Measurements from ENCODE around the gene SRSF10.
"Not testable (repeated sequence)": the region's sequence is repeated elsewhere in the genome, so short reads cannot be mapped to it uniquely, and the experiment has no call there.

The SRSF10 gene

DNA sequence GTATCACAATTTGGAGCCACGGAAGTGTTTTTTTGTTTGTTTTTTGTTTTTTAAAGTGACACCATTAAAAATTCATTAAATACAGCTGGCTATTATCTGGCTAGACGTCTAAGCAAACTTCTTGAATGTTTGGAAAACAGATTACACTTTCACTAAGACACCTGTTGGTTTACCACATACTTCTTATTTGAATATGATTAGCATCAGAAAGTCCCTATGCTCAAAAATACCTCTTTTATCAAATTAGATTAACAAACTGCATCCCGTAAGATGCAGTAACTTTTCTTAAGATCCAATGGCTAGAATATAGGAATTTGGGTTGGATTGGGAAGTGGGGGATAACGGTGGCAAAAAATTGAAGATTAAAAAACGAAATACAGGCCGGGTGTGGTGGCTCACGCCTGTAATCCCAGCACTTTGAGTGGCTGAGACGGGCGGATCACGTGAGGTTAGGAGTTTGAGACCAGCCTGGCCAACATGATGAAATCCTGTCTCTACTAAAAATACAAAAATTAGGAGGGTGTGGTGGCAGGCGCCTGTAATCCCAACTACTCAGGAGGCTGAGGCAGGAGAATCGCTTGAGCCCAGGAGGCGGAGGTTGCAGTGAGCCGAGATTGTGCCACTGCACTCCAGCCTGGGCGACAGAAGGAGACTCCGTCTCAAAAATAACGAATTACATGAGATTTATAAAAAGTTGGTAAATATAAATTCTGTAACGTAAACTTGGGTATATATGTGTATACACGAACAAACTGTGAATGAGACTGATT lies 21.9 kb downstream of the SRSF10 start:
- DNase-seq, result not testable (repeated sequence)

DNA sequence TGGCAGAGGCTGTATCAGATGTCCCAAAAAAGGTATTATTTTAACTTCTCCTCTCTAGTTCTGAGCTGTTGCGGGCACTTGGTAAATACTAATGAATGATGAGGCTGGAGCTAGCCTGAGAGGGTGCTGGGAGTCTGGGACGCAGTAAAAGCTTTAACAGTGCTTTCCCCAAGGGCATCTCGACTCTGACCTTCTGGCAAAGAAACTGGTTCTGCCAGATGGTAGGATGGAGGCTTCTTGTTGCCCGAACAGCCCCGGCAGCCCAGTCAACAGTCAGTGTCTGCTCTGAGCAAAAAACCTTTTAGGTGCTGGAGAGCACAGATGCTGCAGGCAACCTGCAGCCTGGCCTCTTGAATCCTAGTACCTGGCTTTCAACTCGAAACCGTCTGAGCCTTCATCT lies 23.0 kb downstream of the SRSF10 start:
- DNase-seq, result no peak

DNA sequence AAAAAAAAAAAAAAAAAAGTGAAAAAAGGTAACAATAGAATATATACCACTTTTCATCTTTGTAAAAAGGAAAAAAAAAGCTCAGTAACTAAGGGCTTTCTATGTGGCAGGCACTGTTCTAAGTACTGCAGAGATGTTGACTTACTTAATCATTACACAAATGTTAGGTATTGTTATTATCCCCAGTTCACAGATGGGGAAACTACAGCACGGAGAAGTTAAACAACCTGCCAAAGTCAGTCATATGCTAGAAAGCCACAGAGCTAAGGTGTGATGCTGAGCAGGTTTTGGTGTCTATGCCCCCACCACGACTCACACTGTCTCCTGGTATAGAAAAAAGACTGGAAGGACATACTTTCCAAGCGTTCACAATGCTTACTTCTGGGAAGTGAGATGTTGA lies 27.1 kb downstream of the SRSF10 start:
- no peak for DNase-seq

DNA sequence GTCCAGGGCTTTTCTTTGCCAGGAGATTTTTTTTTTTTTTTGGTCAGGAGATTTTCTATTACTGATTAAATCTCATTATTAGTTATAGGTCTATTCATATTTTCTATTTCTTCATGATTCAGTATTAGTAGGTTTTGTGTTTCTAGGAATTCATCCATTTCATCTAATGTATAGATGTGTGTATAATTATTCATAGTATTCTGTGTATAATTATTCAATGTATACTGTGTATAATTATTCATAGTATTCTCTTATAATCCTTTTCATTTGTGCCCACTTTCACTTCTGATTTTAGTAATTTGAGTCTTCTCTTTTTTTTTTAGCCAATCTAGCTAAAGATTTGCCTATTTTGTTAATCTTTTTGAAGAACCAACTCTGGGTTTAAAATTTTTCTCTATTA lies 32.8 kb downstream of the SRSF10 start:
- no peak for DNase-seq

DNA sequence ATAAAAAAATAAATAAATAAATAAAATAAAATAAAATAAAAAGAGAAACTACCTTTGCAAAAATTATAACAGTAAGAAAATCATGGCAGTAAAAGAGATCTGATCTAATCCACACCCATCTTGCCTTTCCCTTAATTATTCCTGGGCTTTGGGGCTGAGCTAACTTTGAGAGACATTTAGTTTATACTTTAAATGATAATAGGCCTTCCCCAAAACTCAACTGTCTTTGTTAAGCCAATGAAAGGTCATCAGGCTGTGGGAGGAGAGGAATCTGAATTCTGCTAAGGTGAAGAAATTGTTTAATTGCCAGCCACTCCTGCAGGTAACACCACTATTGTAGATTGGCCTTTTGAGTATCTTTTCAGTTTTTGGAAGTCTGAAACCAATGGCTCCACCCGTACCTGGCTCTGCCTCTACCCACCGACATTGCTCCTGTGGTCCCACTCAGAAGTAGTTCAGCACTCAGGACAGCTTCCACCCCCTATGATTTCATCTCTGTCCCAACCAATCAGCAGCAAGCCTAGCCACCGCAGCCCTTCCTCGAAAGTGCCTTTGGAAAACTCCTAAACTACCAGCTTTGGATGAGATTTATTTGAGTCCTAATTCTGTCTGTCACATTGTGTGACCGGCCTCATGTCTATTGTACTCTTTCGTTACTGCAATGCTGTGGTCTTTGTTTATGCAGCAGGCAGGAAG lies 43.5 kb downstream of the SRSF10 start:
- no peak for DNase-seq

DNA sequence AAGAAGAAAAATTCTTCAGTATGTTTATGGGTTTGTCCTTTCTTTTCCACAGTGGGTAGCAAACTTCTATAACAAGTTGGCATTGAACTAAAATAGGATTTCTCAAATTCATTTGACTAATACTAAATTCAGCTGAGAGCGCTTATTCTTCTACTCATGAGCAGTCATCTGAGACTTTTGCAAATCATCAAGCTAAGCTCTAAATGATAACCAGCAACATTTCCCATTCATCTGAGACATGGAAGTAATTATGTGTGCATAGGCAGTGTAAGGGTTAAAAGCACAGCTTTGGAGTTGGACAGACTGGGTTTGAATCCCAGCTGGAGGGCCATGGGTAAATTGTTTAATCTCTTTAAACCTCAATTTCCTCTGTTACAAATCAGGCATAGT lies 48.6 kb downstream of the SRSF10 start:
- no peak for DNase-seq

DNA sequence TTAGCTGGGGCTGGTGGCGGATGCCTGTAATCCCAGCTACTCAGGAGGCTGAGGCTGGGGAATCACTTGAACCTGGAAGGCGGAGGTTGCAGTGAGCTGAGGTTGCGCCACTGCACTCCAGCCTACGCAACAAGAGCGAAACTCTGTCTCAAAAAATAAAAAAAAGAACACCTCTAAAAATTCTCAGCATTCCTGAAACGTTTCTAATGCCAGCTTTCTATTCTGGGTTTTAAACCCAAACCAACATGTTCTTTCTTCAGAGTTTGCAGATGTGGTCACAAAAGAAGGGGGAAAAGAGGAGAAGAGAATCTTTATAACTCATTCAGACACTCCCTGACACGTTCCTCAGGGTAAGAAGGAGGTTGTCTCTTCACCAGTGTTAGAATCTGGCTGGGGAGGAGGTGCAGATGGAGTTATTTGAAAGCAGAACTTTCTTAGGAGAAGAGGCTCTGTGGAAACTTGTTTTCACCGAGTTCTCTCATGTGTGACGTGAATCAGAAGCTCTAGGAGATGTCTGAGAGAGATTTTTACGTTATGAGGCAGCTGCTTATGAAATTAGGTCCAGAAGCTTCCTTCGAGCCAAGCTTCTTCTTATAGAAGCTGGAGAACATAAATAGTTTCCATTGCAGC lies 49.2 kb downstream of the SRSF10 start:
- DNase-seq, result no peak

DNA sequence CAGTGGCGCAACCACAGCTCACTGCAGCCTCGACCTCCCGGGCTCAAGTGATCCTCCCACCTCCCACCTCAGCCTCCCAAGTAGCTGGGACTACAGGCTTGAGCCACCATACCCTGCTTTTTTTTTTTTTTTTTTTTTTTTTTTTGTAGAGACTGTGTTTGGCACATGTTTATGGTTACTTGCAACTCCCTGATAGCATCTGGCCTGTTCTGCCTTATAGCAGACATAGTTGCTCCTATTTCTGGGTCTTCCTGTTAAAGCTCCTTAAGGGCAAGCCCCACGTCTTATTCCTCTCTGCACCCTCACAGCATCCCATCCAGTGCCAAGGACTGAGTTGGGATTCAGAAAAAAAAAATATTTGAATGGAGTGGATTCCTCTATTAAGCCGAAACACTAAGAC lies 49.9 kb downstream of the SRSF10 start:
- DNase-seq, result no peak

DNA sequence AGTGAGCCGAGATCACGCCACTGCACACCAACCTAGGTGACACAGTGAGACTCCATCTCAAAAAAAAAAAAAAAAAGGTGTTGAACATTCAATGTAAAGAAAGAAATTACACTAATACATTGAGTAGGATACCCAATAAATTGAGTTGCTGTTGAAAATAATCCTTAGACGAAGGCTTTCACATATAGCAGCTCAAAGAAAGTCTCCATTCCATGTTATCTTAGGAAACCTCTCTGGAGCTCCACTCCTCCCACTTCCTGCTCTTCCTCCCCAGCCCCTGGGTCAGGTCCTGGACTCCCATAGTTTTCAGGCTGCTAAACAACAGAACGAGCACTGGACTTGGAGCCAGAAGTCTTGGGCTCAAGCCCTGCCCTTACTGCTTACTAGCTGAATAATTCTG lies 51.3 kb downstream of the SRSF10 start:
- DNase-seq, result no peak

DNA sequence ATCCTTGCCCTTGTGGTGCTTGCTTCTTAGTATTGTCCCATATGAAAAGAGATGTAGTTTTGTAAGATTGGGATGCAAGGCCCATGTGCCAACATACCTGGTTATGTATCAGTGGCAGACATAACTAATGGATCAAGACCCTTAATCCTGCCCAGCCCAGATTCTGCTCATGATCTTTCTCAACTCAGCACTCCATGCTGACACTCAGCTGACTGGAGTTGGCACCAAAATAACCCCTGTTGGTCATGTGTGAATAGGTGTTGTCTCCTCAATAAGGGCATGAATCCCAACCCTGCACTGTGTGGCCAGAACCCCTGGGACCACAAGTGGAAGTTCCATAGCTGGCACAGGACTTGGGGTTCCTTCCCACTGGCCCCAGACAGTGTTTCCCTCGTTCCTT lies 53.0 kb downstream of the SRSF10 start:
- no peak for DNase-seq

DNA sequence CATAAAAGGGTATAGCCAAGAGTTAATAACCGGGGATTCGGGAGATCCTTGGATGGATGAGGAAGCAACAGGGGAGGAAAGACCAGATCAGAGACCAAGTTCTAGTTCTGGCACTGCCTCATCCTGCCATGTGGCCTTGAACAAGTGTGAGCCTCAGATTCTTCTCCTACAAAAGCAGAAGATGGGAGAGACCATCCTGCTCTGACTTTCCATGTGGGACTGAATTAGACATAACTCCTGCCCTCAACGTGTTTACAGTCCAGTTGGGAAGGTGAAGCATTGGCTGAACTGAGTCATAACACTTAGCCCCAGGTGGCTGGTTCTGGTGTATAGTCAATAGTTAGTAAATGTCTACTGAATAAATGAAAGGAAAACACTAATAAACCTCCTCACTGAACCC lies 54.8 kb downstream of the SRSF10 start:
- DNase-seq, result no peak

DNA sequence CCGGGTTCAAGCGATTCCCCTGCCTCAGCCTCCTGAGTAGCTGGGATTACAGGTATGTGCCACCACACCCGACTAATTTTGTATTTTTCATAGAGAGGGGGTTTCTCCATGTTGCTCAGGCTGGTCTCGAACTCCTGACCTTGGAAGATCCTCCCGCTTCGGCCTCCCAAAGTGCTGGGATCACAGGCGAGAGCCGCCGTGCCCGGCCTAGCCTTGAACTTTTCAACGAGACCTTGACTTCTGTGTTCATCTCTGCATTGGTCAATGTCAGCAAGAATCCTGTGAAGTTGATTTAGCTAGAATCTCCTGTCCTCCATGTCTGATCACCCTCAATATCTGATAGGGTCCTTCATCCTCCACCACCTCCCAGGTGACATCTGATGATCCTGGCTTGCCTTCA lies 55.5 kb downstream of the SRSF10 start:
- no peak for DNase-seq

DNA sequence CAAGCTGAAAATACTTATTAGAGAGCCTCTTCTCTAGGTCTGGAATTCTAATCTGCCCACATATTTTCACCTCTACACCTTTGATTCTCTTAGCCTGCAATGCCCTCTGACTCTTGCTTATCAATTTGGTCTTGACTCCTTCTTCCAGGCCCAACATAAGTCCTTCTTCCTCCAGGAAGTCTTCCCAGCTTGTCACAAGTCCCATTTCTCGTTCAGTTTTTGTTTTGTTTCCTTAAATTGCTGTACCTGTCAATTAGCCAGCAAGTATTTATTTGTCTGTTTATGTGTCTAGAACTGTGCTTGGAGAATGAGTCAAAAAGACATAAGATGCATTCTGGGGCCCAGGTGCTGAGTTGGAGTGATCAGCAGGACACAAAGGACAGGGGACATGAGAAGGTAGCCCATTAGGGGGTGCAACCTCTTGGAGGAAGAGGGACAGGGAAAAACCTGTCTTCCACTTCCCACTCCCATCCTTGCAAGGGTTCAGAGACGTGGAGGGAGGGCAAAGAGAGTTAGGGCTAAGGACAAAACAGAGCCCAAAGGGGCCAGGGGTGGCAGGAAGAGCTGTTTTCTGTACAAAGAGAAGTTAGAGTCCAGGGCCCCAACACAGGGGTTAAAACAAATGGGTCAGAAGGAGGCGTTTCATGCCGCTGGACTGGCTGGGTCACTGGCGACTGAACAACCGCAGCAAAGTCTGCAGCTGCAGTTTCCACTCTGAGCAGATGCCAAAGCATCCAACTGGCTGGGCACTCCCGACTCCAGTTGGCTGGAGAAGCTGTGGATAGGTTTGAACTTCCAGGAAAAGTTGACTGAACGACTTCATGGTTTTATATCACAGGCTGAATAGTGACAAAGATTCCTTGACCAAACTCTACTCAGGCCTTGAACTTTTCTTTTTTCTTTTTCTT lies 56.3 kb downstream of the SRSF10 start:
- no peak for DNase-seq

DNA sequence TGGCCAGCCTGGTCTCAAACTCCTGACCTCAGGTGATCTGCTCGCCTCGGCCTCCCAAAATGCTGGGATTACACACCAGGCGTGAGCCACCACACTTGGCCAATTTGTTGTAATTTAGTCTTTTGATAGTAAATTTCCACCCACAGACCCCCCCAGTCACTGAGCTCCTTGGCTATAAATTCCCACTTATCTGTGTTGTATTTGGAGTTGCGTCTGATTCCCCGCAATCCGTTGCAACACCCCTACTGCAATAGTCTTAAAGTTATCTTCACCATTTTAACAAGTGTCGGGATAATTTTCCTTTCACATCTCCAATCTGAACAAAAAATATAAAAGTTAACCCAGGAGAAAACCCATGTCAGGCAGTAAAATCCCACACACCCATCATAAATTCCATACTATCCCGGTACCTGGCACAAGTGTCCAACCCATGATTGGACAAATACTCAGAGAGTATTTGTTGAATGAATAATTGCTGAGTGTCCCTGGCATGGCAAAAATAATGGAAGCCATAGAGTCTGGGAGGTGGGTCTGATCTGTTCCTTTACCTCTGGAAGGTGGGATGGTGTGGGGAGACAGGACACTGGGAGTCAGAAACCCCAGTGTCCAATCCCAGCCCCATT lies 57.7 kb downstream of the SRSF10 start:
- DNase-seq, result no peak

DNA sequence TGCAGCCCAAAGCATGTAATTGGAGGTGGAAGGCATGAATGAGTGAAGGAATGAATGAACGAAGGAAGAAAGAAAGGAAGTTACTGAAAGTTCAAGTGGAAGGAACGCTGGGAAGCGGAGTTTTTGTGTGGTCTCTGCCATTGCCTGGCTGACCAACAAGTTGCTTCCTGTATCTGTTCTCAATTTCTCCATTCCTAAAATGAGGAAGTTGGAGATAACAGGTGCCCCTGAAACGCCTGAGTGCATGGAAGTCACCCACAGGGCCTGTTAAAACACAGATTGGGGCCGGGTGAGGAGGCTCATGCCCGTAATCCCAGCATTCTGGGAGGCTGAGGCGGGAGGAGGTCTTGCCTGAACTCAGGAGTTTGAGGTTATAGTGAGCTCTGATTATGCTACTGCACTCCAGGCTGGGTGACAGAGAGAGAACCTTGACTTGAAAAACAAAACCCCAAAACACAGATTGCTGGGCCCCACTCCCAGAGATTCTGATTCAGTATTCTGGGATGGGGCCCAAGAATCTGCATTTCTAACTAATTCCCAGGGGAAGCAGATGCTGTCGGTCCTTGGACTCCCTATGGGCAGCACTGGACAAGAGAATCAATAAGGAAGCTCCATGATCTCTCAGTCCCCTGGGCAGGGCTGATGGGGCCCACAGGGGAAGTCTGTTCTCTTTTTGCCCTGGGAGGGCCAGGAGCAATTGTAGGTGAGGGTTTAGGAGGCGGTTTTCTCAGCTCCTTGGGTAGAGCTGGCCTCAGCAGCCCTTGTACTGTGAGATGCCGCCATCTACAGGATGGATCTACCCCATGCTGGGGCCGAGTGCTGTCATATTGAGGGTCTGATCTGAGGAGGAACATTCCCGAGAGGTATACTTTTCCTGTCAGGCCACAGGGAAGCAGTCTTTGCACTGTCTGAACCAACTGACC lies 63.7 kb downstream of the SRSF10 start:
- DNase-seq, result peak; percentile 70

DNA sequence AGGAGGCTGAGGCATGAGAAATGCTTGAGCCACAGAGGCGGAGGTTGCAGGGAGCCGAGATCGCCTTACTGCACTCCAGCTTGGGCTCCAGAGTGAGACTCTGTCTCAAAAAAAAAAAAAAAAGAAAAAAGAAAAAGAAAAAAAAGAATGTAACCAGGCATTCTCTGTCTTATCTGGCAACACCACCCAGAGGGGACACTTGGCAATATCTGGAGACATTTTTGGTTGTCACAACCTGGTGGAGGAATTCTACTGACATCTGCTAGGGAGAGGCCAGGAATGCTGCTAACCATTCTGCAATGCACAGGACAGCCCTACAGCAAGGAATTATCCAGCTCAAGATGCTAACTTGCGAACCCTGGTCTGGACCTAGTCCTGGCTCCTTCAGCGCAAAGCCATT lies 64.7 kb downstream of the SRSF10 start:
- no peak for DNase-seq

DNA sequence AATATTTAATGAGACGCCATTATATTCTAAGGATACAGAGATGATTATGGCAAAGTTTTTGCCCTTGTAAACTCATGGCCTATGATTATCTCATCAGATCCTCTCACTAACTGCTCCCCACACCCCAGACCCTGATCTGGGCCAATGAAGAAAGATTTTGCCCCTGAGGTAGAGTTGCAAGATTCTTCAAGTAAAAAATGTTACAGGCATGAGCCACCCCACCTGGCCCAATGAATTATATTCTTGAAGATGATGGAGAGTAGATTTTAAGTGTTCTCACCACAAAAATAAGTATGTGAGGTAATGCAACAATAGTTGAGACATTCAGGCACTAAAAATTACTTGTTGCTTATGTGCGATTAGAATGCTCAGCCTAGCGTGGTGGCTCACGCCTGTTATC lies 65.2 kb downstream of the SRSF10 start:
- DNase-seq, result no peak

Data from CD4-positive, alpha-beta T cell treated with Interleukin-10 for 1 hour (primary cell).